ENCODE measurements around the gene SGCD.

The SGCD gene

GRCh38 chr5:156401804-156402203 is 74.8 kb downstream of the SGCD start:
- no peak for DNase-seq (ENCODE audit: low spot score)

GRCh38 chr5:156402387-156402921 is 75.5 kb downstream of the SGCD start:
- DNase-seq (ENCODE audit: low spot score): no peak

GRCh38 chr5:156405988-156406387 is 79.0 kb downstream of the SGCD start:
- DNase-seq (ENCODE audit: low spot score): no peak

- no peak for DNase-seq (ENCODE audit: low spot score)
These were observed 80.3 kb downstream of the SGCD start for GRCh38 chr5:156407251-156407650.

GRCh38 chr5:156409834-156410233 is 82.9 kb downstream of the SGCD start:
- no peak for DNase-seq (ENCODE audit: low spot score)

GRCh38 chr5:156411185-156411613 is 84.2 kb downstream of the SGCD start:
- DNase-seq (ENCODE audit: low spot score): no peak

GRCh38 chr5:156411957-156412356 is 85.0 kb downstream of the SGCD start:
- DNase-seq (ENCODE audit: low spot score): no peak

- DNase-seq (ENCODE audit: low spot score): no peak
These were observed 87.4 kb downstream of the SGCD start for GRCh38 chr5:156414391-156414790.

- DNase-seq (ENCODE audit: low spot score): no peak
These were observed 92.7 kb downstream of the SGCD start for GRCh38 chr5:156419661-156420060.

GRCh38 chr5:156420665-156421064 is 93.7 kb downstream of the SGCD start:
- DNase-seq (ENCODE audit: low spot score): no peak

- DNase-seq (ENCODE audit: low spot score): no peak
These were observed 94.8 kb downstream of the SGCD start for GRCh38 chr5:156421798-156422197.

GRCh38 chr5:156423597-156423996 is 96.6 kb downstream of the SGCD start:
- no peak for DNase-seq (ENCODE audit: low spot score)

- no peak for DNase-seq (ENCODE audit: low spot score)
These were observed 100.4 kb downstream of the SGCD start for GRCh38 chr5:156427315-156427714.

GRCh38 chr5:156431956-156432829 is 105.2 kb downstream of the SGCD start:
- no peak for DNase-seq (ENCODE audit: low spot score)

- DNase-seq (ENCODE audit: low spot score): no peak
These were observed 105.8 kb downstream of the SGCD start for GRCh38 chr5:156432830-156433105.

GRCh38 chr5:156434471-156434870 is 107.5 kb downstream of the SGCD start:
- no peak for DNase-seq (ENCODE audit: low spot score)

GRCh38 chr5:156435101-156435500 is 108.1 kb downstream of the SGCD start:
- no peak for DNase-seq (ENCODE audit: low spot score)

- DNase-seq (ENCODE audit: low spot score): no peak
These were observed 111.1 kb downstream of the SGCD start for GRCh38 chr5:156438076-156438475.

- DNase-seq (ENCODE audit: low spot score): no peak
These were observed 117.9 kb downstream of the SGCD start for GRCh38 chr5:156444753-156445291.

- DNase-seq (ENCODE audit: low spot score): no peak
These were observed 119.6 kb downstream of the SGCD start for GRCh38 chr5:156446526-156446925.

GRCh38 chr5:156450778-156451177 is 123.8 kb downstream of the SGCD start:
- DNase-seq (ENCODE audit: low spot score): no peak

- DNase-seq (ENCODE audit: low spot score): no peak
These were observed 124.5 kb downstream of the SGCD start for GRCh38 chr5:156451505-156451904.

- no peak for DNase-seq (ENCODE audit: low spot score)
These were observed 129.9 kb downstream of the SGCD start for GRCh38 chr5:156456857-156457256.

Measured in LoVo (cell line).